ENCODE measurements around the gene HLA-DRA.

DNA sequence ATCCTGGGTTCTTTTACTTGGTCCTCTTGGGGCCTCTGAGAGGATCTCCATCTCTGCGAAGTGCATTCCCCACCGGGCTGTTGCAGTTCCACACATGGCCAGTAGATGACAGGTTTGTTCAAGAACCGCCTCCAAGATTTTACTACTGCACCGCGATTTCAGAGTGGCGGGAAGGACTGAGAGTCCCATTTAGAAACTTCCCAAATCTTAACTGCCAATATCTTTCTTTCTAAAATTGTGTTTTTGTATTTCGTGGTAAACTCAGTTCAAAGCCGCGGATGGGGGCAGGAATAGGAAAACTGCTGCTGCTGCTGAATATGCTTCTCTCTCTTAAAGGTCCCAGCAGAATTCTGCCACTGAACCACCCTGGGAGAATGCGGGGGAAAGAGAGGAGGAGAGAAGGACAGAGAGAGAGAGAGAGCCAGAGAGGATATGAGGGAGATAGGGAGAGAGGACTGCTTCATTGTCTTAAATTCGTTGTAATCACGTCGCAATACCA lies 24.1 kb upstream of the HLA-DRA start:
- TF ChIP-seq, protein P1, sequence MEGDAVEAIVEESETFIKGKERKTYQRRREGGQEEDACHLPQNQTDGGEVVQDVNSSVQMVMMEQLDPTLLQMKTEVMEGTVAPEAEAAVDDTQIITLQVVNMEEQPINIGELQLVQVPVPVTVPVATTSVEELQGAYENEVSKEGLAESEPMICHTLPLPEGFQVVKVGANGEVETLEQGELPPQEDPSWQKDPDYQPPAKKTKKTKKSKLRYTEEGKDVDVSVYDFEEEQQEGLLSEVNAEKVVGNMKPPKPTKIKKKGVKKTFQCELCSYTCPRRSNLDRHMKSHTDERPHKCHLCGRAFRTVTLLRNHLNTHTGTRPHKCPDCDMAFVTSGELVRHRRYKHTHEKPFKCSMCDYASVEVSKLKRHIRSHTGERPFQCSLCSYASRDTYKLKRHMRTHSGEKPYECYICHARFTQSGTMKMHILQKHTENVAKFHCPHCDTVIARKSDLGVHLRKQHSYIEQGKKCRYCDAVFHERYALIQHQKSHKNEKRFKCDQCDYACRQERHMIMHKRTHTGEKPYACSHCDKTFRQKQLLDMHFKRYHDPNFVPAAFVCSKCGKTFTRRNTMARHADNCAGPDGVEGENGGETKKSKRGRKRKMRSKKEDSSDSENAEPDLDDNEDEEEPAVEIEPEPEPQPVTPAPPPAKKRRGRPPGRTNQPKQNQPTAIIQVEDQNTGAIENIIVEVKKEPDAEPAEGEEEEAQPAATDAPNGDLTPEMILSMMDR (conservative IDR thresholded peaks at IDR 0.05 in 1 of 2, IDR thresholded peaks at IDR 0.05 in 1 of 2; ENCODE audit: low read depth in 1 of 2, low read length in 2 of 2): peak; percentile 99
- TF ChIP-seq EZH2 (IDR thresholded peaks at IDR 0.05; ENCODE audit: low read length, missing control alignments): no peak
